Ectodermal cell (in vitro differentiated cells): ENCODE measurements around the gene UBE2QL1.
A peak's percentile ranks its signal among the peaks of the same experiment; 100 is the strongest.

Experiments used
- H3K27ac ChIP-seq: 2 replicates; pipeline ENCODE4 v1.7.0; 2013; ENCODE audit warnings: mild to moderate bottlenecking, low read depth, low read length; ENCODE audit not compliant: insufficient read depth, poor library complexity, severe bottlenecking
- H3K27me3 ChIP-seq: 2 replicates; pipeline ENCODE4 v1.7.0; 2013; ENCODE audit warnings: mild to moderate bottlenecking, low read length; ENCODE audit not compliant: insufficient read depth, control insufficient read depth, poor library complexity, severe bottlenecking
- H3K36me3 ChIP-seq: one replicate; pipeline ENCODE4 v1.7.0; 2013; ENCODE audit warnings: low read length; ENCODE audit not compliant: control insufficient read depth, insufficient read depth
- H3K4me1 ChIP-seq: one replicate; pipeline ENCODE4 v1.7.0; 2013; ENCODE audit warnings: low read length; ENCODE audit not compliant: control insufficient read depth, insufficient read depth
- H3K4me3 ChIP-seq: 2 replicates; pipeline ENCODE4 v1.7.0; 2013; ENCODE audit warnings: low read depth, low read length, control low read depth; ENCODE audit not compliant: insufficient read depth
- H3K9me3 ChIP-seq: 2 replicates; pipeline ENCODE4 v1.7.0; 2013; ENCODE audit warnings: mild to moderate bottlenecking, low read length, moderate library complexity; ENCODE audit not compliant: control insufficient read depth
- WGBS, 2 experiments: methylation state at CpG; one replicate each; pipeline ENCODE4 v1.1.7; 2013; ENCODE audit warnings: missing lambda C conversion rate in 2 of 2; 5-methylcytosine and 5-hydroxymethylcytosine counted together

The UBE2QL1 gene

GRCh38 chr5:6443326-6443725 is 5.3 kb upstream of the UBE2QL1 start:
- 88 to 89% methylated on average over 5 of the region's 5 CpGs for WGBS, 2 experiments
- Histone ChIP-seq H3K27me3 (peaks cover 8% of the 10 kb centered on the region), H3K27ac (no peak overlapping the region), H3K36me3 (no peaks in the 10 kb centered on the region), H3K4me1 (no peaks in the 10 kb centered on the region), H3K4me3 (no peak overlapping the region), H3K9me3 (no peaks in the 10 kb centered on the region)

- 81% methylated on average over 12 of the region's 12 CpGs for WGBS, 2 experiments
- no peaks in the 10 kb centered on the region for H3K9me3 ChIP-seq
- no peak overlapping the region for H3K4me3 ChIP-seq
- H3K27me3 ChIP-seq = peaks cover 35% of the 10 kb centered on the region
- no peak overlapping the region for H3K27ac ChIP-seq
- H3K36me3 ChIP-seq = no peaks in the 10 kb centered on the region
- H3K4me1 ChIP-seq = peaks cover 8% of the 10 kb centered on the region
Observed at GRCh38 chr5:6446042-6446441, 2.6 kb upstream of the UBE2QL1 start.

GRCh38 chr5:6446626-6447309 is 1.9 kb upstream of the UBE2QL1 start:
- peaks cover 43% of the 10 kb centered on the region for H3K27me3 ChIP-seq
- no peak overlapping the region for H3K27ac ChIP-seq
- no peaks in the 10 kb centered on the region for H3K9me3 ChIP-seq
- peaks cover 15% of the 10 kb centered on the region for H3K4me1 ChIP-seq
- H3K36me3 ChIP-seq = no peaks in the 10 kb centered on the region
- 86 to 92% methylated on average over 21 of the region's 21 CpGs for WGBS, 2 experiments
- no peak overlapping the region for H3K4me3 ChIP-seq

- WGBS, 2 experiments = 90 to 91% methylated on average over 7 of the region's 7 CpGs
- Histone ChIP-seq H3K4me1 (peaks cover 19% of the 10 kb centered on the region), H3K36me3 (no peaks in the 10 kb centered on the region), H3K27me3 (peaks cover 51% of the 10 kb centered on the region), H3K9me3 (no peaks in the 10 kb centered on the region), H3K4me3 (no peak overlapping the region), H3K27ac (no peak overlapping the region)
Observed at GRCh38 chr5:6447384-6448140, 1.1 kb upstream of the UBE2QL1 start.

- Histone ChIP-seq H3K36me3 (no peaks in the 10 kb centered on the region), H3K4me1 (peaks cover 23% of the 10 kb centered on the region), H3K9me3 (no peaks in the 10 kb centered on the region), H3K27me3 (peaks cover 56% of the 10 kb centered on the region), H3K27ac (no peak overlapping the region), H3K4me3 (peak overlapping the region; percentile 10)
- WGBS, 2 experiments = 88 to 93% methylated on average over 3 of the region's 3 CpGs
Observed at GRCh38 chr5:6448141-6448491, 543 bp upstream of the UBE2QL1 start.

- Histone ChIP-seq H3K27me3 (peaks cover 71% of the 10 kb centered on the region), H3K27ac (no peak overlapping the region)
- WGBS, 2 experiments = 22 to 25% methylated on average over 15 of the region's 15 CpGs
Observed at GRCh38 chr5:6449465-6450158, 953 bp downstream of the UBE2QL1 start.

GRCh38 chr5:6450319-6450833 is 1.7 kb downstream of the UBE2QL1 start:
- no peaks in the 10 kb centered on the region for H3K36me3 ChIP-seq
- H3K27me3 ChIP-seq = peaks cover 79% of the 10 kb centered on the region
- H3K4me1 ChIP-seq = peaks cover 29% of the 10 kb centered on the region
- no peaks in the 10 kb centered on the region for H3K9me3 ChIP-seq
- H3K27ac ChIP-seq = no peak overlapping the region
- peak overlapping the region; percentile 51 for H3K4me3 ChIP-seq
- WGBS, 2 experiments = 21 to 23% methylated on average over 7 to 9 of the region's 9 CpGs

More at GRCh38 chr5:6449465-6450158, 953 bp downstream of the UBE2QL1 start:
- Histone ChIP-seq H3K9me3 (no peaks in the 10 kb centered on the region), H3K4me3 (peak overlapping the region; percentile 51), H3K36me3 (no peaks in the 10 kb centered on the region), H3K4me1 (peaks cover 29% of the 10 kb centered on the region)

GRCh38 chr5:6452622-6453504 is 4.2 kb downstream of the UBE2QL1 start:
- peaks cover 29% of the 10 kb centered on the region for H3K4me1 ChIP-seq
- peaks cover 100% of the 10 kb centered on the region for H3K27me3 ChIP-seq
- no peak overlapping the region for H3K4me3 ChIP-seq
- 79% methylated on average over 10 of the region's 10 CpGs for WGBS, 2 experiments
- H3K27ac ChIP-seq = no peak overlapping the region
- H3K9me3 ChIP-seq = no peaks in the 10 kb centered on the region
- no peaks in the 10 kb centered on the region for H3K36me3 ChIP-seq

GRCh38 chr5:6453937-6454560 is 5.4 kb downstream of the UBE2QL1 start:
- Histone ChIP-seq H3K36me3 (no peaks in the 10 kb centered on the region), H3K9me3 (no peaks in the 10 kb centered on the region), H3K27me3 (peaks cover 96% of the 10 kb centered on the region), H3K27ac (no peak overlapping the region), H3K4me1 (peaks cover 29% of the 10 kb centered on the region), H3K4me3 (no peak overlapping the region)
- 82 to 86% methylated on average over 2 of the region's 2 CpGs for whole genome bisulfite sequencing, 2 experiments
